ENCODE measurements around the gene PMS2.

GRCh38 chr7:6023974-6024435 lies 15.2 kb upstream of the PMS2 start:
- TF ChIP-seq CTCF (conservative IDR thresholded peaks at IDR 0.05 in 1 of 2, IDR thresholded peaks at IDR 0.05 in 1 of 2; ENCODE audit: extremely low read depth in 1 of 2, insufficient read depth in 1 of 2, low read depth in 1 of 2, low read length in 2 of 2) = no peak
- TF ChIP-seq EZH2 (IDR thresholded peaks at IDR 0.05; ENCODE audit: borderline replicate concordance, low read length) = no peak
